Myocyte (in vitro differentiated cells): ENCODE measurements around the gene EGLN3. TPM values are rescaled to one million over a fixed set of nuclear protein-coding genes. Genes with fewer than 3 reads are reported as not detected.

Source experiments
- DNase-seq: peaks from one replicate; pipeline ENCODE4 v3.0.0-alpha.2; 2012; ENCODE audit warnings: low read depth
- total RNA-seq: library from RNA; depleted of rRNA; stranded (reverse); fragments of >200 nt; gene quantifications from 2 replicates; pipeline ENCODE4 v1.2.3, GENCODE V29; 2014

Gene EGLN3
- total RNA-seq, 1 donor from 2014 or later: 78.0 TPM

- no peak for DNase-seq
Measured at GRCh38 chr14:33876274-33876673, 74.6 kb downstream of the EGLN3 start.
